ENCODE measurements around the gene SELENOO.

The SELENOO gene

DNA sequence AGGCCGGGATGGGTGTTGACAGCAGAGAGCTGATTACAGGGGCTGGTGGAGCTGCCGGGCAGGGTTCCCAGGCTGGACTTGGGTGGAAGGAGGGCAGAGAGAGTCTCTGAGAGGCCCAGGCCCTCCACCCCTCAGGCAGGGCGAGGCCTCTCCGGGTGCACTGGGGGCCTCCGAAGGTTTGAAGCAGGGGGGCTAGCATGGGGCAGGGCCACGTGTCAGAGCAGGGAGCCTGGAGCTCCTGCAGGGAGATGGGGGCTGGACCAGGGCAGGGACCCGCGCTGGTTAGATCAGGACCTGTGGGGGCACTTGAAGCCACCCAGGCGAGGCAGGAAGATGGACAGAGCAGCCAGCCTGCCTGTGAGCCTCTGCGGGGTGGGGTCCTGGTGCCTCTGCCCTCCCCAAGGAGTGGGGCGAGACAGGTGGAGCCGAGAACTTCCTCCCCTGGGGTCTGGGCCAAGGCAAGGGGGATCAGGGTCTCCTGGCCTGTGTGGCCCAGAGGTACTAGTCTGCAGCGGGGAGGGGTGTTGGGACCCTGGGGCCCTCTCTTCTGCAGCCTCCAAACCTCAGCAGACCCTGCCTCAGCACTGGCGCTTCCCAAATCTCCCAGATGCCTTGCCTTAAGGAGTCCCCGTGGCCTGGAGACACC is 29.4 kb upstream of the SELENOO start:
- DNase-seq: peak in 1 of 10 donors; percentile 74
- intact Hi-C loops (cut with DNase I): no loop called here

DNA sequence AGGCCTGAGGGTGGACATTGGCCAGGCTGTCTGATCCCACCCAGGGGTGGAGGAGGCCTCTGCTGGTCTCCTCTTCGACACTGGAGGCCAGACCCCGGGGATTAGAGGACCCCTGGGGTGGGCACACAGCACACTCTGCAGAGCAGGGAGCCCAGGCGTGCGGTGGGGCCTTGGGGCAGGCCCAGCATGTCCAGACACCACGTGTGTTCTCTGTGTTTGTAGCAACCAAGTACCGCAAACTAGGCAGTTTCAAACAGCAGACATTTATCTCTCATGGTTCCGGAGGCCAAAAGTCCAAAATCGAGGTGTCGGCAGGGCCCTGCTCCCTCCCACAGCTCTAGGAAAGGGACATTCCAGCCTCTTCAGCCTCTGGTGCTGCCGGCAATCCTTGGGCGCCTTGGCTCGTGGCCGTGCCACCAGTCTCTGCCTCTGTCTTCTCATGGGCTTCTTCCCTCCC is 28.8 kb upstream of the SELENOO start:
- intact Hi-C loops (cut with DNase I): no loop called here
- DNase-seq: peak in 1 of 10 donors; percentile 73

DNA sequence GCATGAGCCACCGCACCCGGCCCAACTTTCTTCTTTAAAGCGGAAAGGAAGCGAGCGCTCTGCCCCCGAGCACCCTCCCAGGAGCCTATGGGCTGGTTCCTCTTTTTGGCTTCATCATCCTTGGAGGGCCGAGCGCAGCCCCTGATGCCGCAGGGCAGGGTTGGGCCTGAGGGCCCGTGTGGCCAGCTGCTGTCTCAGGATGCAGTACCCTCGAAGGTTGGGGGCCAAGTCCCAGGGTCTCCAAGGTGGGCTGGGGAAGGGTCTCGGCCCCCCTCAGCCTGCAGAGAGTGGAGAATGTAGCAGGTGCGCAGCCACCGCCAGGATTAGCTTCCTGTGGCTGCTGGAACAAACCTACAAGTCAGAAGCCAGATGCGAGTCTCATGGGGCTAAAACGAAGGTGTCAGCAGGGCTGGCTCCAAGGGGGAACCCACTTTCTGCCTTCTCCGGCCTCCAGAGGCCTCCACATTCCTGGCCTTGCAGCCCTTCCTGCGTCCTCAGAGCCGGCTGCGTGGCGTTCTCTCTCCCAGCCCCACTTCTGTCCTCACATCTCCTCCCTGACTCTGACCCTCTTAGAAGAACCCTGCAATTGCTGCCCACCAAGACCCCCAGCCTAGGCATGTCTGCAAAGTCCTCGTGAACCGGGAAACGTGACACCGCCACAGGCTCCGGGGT is 27.4 kb upstream of the SELENOO start:
- intact Hi-C loops (cut with DNase I): no loop called here
- peak in 1 of 10 donors; percentile 60 for DNase-seq

DNA sequence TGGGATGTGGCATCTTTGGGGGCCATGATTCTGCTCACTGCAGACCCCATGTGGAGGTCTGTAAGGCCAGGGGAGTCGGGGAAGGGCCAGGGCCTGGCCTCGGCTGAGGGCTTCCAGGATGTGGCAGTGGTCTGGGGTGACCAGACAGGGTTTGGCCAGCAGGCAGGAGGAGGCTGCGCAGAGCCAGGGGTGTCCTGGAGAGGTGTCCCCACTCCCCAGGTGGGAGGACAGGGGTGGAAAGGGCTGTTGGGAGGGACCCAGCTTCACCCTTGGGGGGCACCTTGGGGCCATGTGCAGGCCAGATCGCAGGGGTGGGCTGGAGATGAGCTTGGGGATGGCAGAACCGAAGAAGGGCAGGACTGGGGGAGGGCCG is 26.8 kb upstream of the SELENOO start:
- no peak for DNase-seq
- intact Hi-C loops (cut with DNase I): no loop called here

DNA sequence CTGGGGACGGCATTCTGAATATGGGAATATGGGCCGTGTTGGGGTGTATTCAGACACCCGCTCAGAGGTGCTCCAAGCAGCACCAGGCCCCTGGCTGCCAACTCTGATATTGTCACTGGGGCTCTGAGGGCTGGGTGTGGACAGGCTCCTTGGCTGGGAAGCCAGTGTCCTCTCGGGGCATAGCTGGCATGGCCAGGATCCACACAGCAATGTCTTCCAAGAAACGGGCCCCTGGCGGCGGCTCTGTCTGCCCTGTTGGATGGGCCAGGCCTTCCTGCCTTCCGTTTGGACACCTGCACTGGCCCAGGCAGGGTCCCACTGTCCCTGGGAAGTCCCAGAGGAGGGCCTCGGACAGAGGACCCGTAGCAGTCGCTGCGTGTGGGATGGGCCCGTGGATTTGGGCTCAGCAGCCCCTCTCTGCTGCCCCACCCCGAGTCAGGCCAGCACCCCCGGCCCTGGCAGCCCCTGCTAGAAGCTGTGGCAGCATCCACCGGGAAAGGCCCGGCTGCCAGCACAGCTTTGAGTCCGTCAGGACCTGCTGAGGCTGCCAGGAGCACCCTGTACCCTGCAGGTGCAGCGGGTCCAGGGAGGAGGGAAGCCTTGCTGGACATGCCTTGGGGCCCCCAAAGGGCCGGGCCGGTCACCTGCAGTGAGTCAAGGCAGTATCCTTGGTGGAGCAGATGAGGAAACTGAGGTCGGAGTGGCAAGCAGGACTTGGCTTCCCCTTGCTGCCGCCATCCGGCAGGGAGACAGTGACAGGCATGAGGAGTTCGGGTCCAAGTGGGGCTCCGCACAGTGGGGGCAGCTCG is 26.2 kb upstream of the SELENOO start:
- DNase-seq: peak in 1 of 10 donors; percentile 69
- intact Hi-C loops (cut with DNase I): no loop called here

DNA sequence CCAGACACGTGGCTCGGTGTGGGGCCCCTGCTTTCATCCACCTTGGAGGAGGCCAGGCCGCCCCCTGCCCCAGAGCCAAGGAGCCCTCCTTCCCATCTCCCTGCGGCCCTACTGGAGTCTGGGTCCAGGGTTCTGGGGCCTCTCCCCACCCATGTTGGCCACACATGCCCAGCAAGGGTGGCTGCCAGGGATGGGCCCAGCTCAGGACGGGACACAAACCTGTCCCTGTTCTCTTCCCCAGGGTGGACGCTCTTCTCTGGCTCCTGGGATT is 25.7 kb upstream of the SELENOO start:
- intact Hi-C loops (cut with DNase I): no loop called here
- DNase-seq: no peak

DNA sequence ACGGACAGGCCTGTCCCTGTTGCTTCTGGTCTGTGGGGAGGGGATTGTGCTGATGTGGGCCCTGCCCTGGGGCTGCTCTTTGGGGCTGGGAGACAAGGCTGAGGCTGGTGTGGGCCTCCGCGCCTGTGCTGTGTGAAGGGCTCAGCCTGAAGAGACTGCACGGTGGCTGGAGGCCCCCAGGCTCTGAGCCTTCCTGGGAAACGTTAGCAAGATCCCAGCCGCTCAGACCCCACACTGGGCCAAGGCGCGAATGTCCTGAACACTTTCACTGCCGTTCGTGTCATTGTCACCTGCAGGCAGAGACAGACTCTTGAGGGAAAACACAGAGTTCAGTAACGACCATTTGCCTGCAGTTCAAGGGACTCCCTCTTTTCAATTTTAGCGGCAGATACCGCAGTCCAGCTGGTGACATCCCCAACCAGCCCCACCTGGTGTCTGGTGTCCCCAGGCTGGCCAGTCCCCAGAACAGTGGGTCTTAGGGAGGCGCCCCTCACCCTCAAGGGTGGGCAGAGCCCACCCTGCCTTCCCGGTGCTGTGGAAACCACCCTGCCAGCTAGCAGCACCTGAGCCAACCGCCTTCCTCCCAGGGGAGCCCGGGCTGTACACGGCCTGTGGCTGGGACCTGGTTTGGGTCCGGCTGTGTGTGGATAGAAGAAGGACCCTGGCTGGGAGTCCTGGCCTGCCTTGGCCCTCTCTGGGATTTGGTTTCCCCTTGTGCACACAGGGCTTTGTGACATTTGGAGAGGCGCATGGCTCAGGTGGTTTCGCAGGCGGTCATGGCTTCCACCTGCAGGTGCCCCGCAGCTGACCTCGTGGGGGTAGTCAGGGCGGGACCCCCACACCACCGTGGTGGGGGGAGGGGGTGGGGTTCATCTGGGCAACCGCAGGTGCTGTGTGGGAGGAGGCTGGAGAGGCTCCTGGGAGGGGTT is 24.6 kb upstream of the SELENOO start:
- intact Hi-C loops (cut with DNase I): no loop called here

DNA sequence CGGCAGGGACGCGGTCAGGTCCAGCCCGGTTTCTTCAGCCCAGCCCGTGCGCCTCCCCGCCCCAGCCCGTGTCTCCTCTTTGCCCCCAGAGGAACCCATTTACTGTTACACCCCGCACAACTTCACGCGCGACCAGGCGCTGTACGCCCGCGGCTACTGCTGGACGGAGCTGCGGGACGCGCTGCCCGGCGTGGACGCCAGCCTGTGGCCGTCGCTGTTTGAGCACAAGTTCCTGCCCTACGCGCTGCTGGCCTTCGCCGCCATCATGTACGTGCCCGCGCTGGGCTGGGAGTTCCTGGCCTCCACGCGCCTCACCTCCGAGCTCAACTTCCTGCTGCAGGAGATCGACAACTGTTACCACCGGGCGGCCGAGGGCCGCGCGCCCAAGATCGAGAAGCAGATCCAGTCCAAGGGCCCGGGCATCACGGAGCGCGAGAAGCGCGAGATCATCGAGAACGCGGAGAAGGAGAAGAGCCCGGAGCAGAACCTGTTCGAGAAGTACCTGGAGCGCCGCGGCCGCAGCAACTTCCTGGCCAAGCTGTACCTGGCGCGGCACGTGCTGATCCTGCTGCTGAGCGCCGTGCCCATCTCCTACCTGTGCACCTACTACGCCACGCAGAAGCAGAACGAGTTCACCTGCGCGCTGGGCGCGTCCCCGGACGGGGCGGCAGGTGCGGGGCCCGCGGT is 23.8 kb upstream of the SELENOO start:
- intact Hi-C loops (cut with DNase I): no loop called here
- peak in 1 of 10 donors; percentile 66 for DNase-seq

More for the DNA sequence above, 24.6 kb upstream of the SELENOO start:
- peak in 1 of 10 donors; percentile 59 for DNase-seq

DNA sequence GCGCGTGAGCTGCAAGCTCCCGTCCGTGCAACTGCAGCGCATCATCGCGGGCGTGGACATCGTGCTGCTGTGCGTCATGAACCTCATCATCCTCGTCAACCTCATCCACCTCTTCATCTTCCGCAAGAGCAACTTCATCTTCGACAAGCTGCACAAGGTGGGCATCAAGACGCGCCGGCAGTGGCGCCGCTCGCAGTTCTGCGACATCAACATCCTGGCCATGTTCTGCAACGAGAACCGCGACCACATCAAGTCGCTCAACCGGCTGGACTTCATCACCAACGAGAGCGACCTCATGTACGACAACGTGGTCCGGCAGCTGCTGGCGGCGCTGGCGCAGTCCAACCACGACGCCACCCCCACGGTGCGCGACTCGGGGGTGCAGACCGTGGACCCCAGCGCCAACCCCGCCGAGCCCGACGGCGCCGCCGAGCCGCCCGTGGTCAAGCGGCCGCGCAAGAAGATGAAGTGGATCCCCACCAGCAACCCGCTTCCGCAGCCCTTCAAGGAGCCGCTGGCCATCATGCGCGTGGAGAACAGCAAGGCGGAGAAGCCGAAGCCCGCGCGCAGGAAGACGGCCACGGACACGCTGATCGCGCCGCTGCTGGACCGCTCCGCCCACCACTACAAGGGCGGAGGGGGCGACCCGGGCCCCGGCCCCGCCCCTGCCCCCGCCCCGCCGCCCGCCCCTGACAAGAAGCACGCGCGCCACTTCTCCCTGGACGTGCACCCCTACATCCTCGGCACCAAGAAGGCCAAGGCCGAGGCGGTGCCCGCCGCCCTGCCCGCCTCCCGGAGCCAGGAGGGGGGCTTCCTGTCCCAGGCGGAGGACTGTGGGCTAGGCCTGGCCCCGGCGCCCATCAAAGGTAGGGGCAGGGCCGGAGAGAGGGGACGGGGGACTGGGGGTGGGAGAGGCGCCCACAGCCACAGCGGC is 23.0 kb upstream of the SELENOO start:
- peak in 1 of 10 donors; percentile 61 for DNase-seq
- intact Hi-C loops (cut with DNase I): no loop called here

DNA sequence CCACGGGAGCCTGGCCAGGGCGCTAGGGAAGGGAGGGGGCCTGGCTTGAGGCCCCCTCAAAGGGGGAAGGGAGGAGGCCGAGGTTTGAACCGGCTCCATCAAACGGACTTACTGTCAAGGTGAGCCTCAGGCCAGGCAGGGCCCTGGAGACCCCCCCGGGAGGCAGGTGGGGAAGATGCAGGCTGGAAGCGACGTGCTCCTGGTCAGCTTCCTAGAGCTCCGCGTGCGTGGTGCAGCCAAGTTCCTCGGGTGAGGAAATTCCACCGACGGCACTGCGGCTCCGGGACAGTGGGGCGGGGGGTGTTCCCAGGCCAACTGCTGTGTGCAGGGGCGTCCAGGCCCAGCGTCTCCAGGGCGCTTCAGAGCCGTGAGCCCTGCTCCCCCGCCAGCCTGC is 22.3 kb upstream of the SELENOO start:
- intact Hi-C loops (cut with DNase I): no loop called here

DNA sequence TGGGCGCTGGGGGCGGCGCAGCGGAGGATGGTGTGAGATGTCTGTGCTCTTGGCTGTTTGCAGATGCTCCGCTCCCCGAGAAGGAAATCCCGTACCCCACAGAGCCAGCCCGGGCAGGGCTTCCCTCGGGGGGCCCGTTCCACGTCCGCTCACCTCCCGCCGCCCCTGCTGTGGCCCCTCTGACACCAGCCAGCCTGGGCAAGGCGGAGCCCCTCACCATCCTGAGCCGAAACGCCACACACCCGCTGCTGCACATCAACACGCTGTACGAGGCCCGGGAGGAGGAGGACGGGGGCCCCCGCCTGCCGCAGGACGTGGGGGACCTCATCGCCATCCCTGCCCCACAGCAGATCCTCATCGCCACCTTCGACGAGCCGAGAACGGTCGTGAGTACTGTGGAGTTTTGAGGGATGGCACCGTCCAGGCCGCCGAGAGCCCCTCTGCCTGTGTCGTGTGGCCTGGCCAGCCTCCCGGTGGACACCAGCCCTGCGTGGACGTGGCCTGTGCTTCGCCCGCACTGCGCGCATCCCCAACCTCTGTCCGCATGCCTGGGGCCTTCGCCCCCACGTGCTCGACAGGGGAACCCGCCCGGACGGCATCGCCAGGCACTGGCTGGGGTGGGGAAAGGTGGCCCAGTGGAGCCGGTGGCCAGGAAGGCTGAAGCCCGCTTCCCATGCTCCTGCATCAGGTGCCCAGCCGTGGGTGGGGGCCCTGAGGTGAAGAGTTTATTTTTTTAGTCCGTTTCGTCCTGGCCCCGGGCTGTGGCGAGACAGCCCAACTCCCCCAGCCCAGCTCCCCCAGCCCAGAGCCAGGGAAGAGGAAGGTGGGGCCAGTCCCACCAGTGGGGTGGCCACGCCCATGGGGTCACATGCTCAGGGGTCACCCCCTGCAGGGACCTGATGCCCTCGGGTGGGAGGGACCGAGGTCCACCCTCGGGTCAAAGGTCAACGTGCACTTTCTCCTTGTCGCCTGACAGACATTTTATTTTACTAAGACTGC is 21.6 kb upstream of the SELENOO start:
- DNase-seq: peak in 4 of 10 donors; percentile 18 to 80 (median 75)
- intact Hi-C loops (cut with DNase I): no loop called here

More for the DNA sequence above, 22.3 kb upstream of the SELENOO start:
- peak in 2 of 10 donors; percentile 26 to 82 for DNase-seq

DNA sequence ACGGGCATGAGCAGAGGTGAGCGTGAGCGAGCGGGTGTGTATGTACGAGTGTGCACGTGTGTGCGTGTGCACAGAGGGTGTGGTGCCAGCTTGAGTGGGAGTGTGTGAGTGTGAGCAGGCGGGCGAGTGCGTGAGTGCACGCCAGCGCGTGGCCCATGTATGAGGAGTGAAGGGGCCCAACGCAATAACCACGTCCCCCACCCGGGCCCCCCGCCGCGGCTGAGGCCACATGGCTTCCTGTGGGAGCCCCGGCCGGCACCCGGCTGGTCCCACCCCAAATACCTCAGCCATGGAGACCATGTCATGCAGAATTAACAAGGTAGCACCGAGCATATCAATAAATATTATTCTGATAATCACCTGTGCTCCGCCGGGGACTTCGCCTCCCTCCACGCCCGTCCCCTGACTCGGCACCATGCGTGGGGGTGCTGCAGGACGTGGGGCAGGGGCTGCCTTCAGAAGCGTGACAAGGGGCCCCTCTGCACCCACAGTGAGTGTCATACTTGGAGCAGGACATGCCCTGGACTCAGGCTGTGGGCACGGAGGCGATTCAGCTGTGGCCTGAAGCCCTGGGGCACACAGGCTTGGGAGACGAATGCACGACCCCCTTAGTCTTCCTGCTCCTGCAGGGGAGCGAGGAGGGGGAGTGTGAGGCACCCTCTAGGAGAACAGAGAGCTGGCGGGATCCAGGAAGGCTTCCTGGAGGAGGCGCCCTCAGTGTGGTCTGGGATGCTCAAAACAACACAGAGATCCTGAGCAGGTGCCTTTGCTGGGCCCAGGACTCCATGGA is 20.7 kb upstream of the SELENOO start:
- DNase-seq: peak in 2 of 10 donors; percentile 68 to 69

DNA sequence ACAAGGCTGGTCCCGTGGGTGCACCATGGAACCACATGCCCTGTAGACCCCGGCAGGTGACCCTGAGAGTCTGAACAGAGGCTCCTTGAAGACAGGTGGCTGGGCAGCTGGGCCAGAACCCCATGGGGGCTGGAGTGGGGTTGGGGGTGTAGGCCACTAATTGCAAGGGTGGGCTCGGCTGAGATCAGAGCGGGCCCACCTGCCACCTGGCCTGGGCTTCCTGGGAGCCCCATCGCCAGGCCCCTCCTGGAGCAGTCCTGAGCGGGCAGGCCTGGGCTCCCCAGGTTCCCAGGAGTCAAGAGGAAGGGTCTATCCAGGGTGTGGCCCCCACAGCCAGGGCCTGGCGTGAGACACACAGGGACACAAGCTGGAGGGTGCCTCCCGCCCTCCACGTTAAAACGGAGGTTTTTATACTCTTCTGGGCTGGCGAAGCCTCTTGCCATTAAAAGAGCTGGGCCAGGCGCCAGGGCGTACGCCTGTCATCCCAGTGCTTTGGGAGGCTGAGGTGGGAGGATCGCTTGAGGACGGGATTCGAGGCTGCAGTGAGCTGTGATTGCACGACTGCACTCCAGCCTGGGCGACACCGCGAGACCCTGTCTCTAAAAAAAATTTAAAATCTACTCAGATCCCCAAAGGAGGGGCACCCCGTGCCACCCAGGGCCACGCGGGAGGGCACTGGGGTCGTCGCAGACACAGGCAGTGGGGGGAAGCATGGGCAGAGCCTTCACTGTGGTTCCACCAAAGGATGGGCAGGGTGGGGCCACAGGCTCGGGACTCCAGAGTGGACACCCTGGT is 19.9 kb upstream of the SELENOO start:
- intact Hi-C loops (cut with DNase I): no loop called here
- DNase-seq: peak in 3 of 10 donors; percentile 21 to 82 (median 63)

More for the DNA sequence above, 20.7 kb upstream of the SELENOO start:
- intact Hi-C loops (cut with DNase I): no loop called here

DNA sequence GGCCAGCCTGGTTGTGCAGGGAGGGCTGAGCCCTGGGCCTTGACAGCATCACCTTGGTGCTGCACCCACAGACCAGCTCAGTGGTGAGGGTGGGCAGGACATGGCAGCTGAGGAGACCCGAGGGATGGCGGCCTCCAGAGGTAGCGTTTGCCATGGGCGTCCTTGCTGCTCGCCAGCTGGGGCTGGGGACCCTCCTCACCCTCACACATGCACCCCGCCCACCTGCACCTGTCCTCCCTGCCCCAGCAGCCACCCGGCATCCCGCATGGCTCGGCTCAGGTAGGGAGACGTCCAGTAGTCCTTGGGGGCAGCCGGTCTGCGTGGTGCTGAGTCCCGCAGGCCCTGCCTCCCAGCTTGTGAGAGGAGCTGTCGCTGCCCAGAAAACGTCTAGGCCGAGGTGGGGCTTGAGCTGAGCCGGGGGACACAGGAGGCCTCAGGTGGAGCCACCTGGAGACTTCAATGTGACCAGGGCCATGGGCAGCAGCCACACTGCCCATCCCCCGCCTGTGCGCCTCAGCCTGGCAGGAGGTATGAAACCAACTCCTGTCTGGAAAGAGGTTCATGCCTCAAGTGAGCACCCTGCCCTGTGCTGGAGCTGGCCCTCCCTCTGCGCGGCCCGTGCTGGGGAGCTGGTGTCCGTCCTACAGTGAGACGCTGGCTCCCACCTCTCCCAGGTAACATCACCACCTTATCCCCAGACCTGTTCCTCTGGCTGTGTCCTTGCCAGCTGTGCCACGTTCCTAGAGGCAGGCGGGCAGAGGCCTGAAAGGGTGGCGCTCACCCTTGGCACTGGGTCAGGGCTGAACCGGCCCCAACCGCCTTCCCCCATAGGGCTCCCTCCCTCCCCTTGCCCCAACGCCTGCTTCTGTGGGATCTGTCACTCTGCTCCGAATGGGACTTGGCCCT is 18.4 kb upstream of the SELENOO start:
- intact Hi-C loops (cut with DNase I): no loop called here
- DNase-seq: peak in 2 of 10 donors; percentile 77 to 79
